HG03097 (cell line): ENCODE data around the gene PTPRD.

ENCODE experiments used
- ATAC-seq: cut with Tn5 transposase; IDR thresholded peaks from one replicate; pipeline ENCODE4 v1.9.1; 2021; ENCODE audit not compliant: unreplicated experiment, low FRiP score

Gene PTPRD

DNA sequence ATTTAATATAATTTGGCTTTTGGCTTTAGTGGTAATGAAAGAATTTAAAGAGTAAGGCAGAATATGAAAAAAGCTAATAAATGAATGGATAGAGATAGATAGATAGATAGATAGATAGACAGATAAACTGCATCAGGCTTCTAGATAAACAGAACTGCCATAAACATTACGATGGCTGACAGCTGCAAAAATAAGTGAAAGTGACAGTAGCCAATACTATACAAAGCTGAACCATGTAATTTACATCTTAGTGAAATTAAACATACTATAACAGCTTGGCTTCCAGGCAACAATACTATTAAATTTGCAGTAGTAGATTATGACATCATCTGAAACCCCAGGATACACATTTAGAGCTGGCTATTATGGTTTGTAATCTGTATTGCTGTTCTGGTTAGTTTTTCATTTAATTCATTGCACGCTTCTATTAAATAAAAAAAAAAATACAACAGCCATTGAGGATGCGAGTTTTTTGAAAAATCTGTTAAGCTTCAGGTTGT lies 1354.8 kb downstream of the PTPRD start:
- ATAC-seq: no peak

DNA sequence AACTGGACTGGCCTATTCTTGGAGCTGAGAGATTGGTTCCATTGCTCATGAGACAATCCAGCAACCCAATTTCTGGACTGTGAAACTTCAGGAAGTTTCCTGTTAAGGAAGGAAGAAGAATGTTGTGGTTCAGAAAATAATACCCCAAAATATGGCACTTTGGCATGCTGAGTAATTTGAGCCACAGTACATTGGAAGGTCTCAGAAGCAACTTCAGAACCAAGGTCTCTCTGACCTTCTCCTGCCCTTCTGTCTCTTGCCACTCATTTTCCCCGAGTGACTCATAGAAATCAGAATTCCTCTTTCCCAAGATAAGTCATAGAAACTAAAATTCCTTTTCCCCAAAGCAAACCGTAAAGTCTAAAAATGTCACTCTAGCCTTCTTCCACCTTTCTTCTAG lies 1366.1 kb downstream of the PTPRD start:
- no peak for ATAC-seq

DNA sequence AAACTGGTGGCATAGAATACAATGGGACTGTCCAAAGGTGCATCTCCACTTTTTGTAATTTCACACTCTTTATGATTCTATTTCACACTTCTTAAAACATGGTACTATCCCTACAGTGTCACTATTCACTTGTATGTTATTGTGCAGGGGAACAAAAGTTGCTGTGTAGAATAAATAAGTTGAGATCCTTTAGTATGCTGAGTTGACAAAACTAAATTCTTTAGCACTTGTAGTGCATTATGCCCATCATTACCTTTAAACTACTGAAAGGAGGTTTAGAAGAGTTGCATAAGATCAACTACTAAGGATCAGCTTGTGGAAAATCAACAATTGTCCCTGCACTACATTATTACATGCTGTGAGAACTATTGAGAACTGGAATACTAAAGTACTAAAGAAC lies 1380.9 kb downstream of the PTPRD start:
- ATAC-seq: no peak

DNA sequence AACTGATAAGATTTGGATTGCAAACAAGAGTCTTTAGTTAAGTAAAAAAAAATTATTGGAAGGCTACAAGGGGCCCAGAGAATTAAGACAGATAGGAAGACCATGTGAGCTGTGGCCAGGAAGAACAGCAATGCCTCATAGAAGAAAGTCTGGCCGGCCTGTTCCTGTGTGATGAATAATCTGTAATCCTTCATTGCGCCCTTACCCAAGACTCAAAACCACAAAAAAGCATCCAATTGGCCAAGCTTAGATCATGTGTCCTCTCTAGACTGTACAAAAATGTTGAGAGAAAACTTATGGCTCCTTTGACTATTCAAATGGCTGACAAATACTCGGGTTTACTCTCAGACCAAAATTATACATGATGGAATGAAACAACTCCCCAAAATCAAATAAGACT lies 1383.5 kb downstream of the PTPRD start:
- no peak for ATAC-seq

DNA sequence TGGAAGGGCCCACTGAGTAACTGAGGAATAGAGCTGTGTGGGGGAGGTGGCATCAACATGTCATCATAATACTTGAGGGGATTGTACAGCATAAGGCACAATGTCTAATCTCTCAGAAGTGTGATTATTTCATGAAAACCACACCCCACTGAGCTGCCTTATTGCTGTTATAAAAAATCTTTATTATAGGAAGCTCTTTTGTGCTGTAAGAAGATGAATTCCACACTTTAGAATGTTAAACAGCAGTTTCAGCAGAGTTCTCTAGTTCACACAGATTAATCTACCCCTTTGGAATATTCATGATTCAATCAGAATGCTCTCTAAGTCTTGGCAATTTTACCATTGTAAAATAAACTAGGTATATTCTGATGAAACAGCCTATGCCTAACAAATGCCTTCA lies 1389.6 kb downstream of the PTPRD start:
- no peak for ATAC-seq

DNA sequence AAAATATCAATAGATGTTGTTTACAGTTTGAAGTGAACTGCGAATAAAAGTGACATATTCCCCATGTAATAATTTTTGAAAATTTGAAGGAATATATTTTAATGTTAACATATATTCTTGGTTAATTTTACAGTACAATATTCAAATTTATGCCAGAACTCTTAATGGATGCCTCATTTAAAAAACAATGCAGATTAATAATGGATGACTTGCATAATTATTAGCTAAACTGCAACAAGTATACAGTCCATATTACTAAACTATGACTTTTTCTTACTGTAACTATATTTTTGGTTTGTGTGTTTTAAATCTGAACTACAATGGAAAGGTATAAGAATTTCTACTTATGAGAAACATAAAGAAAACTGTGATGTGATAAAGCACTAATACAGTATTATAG lies 1390.1 kb downstream of the PTPRD start:
- no peak for ATAC-seq

DNA sequence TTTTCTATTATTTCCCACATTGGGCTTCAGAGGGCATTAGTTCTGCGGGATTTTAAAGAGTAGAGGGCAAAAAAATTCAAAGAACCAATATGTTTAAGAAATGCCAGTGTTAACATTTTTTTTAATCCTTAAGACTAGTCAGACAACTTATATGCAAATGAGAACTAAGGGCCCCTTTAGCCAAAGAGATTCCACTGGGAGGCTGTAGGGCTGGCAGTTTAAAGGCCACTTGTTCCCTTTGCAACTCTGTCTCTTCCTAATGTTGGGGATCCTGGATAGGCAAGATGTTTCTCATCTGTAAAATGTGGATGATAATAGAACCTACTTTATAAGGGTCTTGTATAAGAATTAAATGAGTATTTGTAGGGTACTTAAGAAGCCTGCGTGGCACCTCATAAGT lies 1395.9 kb downstream of the PTPRD start:
- ATAC-seq: no peak

DNA sequence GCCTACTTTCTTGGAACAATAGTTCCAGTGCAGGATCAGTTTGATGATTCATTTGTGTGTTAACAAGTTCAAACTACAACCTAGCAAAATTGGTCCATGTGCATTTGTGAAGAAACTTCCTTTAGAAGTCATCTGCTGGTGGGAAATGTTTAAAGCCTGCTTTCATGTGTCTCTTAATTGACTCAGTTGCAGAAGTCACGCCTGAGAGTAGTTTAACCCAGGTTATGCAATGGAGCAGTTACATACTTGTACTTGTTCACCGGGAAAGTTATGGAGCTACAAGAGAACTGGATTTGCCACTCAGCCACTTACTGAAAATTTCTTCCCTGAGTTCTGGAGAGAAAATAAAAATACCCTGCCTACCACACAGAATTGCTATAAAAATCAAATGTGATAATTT lies 1397.8 kb downstream of the PTPRD start:
- ATAC-seq: no peak

DNA sequence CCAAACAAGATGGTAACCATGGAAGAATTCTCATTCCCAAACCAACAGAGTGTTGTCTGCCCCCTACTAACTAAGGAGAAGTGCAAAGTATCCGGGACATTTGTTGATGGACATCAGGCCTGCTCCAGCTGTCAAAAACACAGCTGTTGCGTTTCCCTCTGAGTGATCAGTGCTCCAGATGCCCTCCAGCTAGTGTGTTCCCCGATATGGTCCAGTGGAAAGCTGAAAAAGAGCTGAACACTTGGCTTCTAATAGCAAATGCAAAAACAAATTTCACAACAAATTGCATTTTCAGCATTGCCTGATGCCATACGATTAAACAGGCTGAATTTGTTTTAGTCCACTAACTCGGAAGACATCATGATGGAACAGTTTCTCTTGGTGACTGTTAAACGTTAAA lies 1398.7 kb downstream of the PTPRD start:
- ATAC-seq: no peak

DNA sequence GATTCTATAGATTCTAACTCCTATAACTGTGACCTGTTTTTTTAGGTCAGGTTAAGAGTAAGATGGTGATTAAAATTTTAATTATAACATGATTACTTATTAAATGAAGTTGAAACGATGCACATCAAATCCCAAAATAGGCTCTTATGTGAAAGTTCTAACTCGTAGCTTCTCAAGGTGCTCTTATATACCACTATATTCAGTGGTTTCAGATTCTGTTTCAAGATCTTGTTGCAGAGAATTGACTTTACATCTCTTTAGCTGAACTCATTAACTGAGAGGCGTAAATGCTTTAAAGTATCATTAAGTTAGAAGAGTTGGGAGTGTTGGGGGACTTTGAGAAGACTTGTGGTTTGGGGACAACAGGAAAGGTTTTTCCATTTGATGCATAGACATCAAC lies 1399.8 kb downstream of the PTPRD start:
- ATAC-seq: no peak

DNA sequence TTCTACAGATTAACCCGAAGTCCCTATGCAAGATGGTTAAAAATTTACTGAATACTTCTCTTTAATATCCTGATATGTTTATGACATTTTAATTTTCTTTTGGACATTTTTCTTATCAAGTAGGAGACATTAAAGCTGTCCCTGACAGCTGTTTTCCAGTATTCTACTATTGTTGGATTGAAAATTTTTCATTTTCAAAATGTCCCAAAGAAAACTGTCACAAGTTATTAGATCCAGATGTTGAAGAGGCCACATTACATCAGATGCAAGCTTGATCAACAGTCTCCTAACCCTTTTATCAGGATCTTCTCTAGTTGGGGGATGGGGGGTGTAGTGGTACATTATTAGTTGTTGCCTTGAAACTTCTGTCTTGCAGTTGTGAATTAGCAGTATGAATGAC lies 1410.5 kb downstream of the PTPRD start:
- no peak for ATAC-seq

DNA sequence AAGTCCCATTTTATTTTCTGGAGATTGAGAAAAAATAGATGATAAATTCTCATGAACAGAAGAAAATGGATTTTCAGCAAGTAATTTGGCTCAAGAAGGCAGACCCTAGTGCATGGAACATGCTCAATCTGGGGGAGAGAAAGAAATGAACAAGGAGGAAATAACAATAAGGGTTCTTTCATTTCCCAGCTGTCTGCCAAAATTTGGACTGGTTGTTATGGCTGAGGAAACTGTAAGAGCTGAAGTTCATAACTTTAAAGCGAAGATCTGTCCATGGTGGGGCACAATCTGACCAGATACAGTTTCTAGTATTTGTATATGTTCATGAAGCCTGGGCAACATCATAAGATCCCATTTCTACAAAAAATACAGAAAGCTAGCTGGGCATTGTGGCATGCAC lies 1426.7 kb downstream of the PTPRD start:
- no peak for ATAC-seq

DNA sequence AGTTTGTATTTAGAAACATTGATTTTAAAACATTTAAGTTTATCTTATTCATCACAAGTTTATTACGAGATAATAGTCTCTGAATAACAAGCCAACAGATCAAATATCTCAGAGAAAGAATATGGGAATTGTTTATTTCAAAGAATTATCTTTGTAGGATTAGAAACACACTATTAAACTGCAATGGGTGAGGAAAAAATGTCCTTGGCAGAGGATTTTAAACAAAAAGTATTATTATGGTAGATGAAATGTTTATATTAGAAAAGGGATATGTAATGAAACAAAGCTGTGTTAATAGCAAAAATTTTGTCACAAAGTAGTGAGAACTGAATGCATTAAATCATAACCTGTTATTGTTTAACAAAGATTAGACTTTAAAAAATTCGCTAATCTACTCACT lies 1430.4 kb downstream of the PTPRD start:
- ATAC-seq: no peak

DNA sequence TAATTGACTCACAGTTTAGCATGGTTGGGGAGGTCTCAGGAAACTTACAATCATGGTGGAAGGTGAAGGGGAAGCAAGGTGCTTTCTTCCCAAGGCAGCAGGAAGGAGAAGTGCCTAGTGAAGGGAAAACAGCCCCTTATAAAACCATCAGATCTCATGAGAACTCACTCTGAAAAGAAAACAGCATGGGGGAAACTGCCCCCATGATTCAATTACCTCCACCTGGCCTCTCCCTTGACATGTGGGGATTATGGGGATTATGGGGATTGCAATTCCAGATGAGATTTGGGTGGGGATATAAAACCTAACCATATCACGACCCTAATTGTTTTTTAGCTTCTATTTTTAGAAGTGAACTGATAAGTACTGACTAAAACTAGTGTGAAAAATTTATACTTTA lies 1435.7 kb downstream of the PTPRD start:
- no peak for ATAC-seq

DNA sequence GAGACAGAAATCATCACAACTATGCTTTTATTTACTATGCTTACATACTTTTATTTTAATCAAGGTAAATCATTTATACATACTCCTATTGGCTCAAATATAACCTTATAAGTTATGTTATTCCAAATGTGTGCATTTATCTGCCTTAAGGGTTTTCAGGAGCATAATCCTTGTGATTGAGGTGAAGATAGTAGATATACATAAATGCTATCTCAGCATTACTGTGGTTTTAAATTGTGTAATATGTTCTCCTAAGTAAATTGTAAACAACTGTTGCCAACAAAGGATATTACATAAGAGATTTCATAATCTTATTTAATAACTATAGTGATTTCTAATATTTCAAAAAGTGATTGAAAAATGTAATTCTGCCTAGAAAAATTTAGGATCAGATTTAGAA lies 1438.4 kb downstream of the PTPRD start:
- ATAC-seq: no peak

DNA sequence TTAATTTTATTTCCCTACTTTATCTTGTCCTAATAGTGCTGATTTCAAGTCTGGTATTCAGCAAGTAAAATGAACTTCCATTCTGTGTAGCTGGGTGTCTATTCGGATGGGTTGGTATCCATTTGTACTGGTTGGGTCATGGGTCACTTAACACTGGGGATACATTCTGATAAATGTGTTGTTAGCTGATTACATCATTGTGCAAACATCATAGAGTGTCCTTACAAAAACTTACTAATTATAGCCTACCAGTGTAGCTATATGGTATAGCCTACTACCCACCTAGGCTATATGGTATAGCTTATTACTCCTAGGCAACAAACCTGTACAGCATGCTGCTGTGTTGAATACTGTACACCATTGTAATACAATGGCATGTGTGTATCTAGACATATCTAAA lies 1439.5 kb downstream of the PTPRD start:
- no peak for ATAC-seq

DNA sequence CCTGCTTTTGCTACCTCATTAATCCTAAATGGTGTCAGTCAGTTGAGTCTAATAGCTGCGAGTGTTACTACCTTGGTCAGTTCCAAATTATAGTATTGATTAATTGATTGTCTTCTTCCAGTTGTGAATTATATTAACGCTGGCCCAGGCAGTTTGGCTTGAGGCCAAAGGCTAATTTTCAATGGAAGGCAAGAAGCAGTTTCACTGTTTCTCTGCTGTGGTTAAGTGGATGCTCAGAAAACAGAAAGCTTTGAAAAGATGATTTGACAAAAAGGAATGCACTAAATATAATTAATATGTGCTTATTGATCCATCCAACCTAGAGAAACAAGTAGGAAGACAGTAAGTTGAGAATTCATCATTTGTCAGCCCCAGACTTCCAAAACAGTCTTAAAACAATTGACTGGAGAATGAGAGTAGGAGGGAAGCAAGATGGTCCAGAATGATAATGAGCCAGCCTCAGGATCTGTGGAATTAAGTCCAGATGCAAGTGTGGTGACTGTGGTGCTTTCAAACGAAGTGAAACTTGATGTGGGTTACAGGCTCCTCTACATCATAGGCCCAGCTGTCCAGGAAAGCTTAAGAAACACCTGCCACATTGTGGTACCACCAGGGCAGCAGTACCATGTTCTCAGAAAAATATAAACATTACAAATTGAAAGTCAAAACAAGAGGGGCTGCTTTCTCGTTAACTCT lies 1442.2 kb downstream of the PTPRD start:
- ATAC-seq: no peak

DNA sequence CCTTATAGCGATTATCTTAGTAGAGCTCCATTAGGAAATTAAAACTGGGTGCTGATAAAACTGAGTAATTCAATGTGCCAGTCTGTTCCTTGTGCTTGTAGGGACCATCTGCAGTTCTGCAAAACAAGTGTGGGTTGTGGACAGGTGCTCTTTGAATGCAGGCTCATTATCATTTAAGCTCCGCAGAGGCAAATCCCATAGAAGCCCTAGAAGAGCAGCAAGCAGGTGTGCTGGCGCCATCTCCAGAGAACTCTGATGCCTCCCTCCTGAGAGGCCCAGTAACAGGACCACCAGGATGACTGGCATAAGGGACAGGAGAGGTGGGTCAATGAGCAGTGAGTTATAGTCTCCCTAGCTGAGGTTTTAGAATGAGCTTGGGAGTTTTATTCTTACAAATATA lies 1470.8 kb downstream of the PTPRD start:
- ATAC-seq: no peak

DNA sequence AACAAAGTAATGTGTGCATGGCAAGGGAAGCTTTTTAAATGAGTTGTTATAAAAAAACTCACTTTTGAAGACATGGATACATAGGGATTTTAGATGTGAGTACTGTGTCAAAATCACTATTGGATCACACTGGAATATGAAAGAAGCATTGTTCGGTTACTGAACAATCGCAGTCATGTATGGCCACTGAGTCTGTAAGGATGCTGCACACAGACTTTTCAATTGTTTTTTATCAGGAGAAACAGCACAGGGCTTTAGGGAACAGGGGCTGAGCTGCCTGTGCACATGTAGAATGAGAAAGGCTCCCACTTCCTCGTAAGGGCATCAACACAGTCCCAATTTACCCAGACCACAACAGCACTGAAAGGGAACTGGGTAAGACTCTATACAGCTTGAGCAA lies 1479.3 kb downstream of the PTPRD start:
- ATAC-seq: no peak

DNA sequence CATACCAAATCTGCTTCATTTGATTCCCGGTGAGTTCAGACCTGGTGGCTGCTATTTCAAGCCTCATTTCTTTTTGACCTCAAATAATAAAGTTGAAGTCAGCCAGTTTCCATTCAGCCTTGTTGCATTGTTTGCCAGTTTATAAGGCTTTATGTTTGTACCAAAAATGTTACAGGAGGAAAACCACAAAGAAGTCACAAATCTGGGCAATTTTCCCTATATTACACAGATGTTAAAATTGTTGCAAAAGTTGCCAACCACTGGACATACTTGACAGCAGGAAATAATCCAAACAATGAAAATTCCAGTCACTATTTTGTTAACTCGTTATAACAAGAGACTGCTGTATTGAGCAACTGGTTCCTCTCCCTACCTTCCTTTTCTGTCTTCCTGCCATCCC lies 1488.2 kb downstream of the PTPRD start:
- no peak for ATAC-seq

DNA sequence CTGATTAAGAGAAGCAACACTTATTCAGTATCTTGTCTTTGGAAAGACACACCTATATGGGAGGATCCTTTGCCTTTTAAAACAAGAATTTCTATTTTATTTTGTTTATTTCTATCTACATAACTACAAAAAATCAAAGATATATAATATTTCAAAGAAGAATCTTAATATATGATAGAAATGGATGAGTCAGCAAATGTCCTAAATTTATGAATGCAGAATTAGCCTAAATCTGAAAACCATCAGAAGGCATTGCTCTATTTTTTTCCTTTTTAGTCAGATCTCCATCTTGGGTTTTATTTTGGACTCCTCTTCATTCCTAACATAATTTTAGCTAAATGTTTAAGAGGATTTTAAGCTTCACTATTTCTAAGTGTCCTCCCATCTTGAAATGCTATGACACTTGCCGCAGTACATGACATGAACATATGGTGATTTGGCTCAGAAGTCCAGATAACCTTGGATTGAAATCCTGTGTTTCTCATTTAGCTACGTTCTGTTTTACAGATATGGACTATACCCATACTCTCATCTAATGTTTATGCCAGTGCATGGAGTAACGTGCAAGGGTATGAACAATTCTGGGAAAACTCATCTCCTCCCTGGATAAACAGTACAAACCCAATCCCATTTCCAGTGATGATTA lies 1490.4 kb downstream of the PTPRD start:
- ATAC-seq: no peak

DNA sequence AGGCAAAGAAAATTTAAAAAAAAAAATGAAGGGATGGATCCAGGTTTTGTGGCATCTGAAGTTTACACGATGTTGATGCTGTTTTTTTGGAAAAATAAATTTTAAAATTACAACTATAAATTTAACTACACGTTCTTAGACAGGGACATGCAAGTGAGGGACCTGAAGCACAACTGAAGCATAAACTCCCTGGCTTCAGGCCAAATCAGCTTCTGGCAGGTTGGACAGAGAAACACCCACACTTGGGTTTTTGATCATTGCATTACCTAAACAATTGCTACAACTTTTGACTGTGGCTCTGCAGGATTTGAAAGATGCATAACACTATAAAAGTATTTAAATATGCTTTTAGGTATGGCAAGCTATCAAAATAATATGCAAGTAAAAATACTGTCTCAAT lies 1494.9 kb downstream of the PTPRD start:
- ATAC-seq: no peak
